ENCODE results near the gene INTS1. TPM values are rescaled to one million over a fixed set of nuclear protein-coding genes. Genes with fewer than 3 reads are reported as not detected.

The INTS1 gene
- total and polyA plus RNA-seq, 11 donors: 35.5 to 67.4 (median 45.3) TPM

GRCh38 chr7:1457949-1458682, 46.1 kb downstream of the INTS1 start:
- no peaks in the 10 kb centered on the region for H3K36me3 ChIP-seq
- H3K9me3 ChIP-seq: no peaks in the 10 kb centered on the region
- no peak for TF ChIP-seq POLR2A (IDR thresholded peaks at IDR 0.05)
- TF ChIP-seq, protein P1, sequence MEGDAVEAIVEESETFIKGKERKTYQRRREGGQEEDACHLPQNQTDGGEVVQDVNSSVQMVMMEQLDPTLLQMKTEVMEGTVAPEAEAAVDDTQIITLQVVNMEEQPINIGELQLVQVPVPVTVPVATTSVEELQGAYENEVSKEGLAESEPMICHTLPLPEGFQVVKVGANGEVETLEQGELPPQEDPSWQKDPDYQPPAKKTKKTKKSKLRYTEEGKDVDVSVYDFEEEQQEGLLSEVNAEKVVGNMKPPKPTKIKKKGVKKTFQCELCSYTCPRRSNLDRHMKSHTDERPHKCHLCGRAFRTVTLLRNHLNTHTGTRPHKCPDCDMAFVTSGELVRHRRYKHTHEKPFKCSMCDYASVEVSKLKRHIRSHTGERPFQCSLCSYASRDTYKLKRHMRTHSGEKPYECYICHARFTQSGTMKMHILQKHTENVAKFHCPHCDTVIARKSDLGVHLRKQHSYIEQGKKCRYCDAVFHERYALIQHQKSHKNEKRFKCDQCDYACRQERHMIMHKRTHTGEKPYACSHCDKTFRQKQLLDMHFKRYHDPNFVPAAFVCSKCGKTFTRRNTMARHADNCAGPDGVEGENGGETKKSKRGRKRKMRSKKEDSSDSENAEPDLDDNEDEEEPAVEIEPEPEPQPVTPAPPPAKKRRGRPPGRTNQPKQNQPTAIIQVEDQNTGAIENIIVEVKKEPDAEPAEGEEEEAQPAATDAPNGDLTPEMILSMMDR (IDR thresholded peaks at IDR 0.05): no peak
- ATAC-seq: no peak
- WGBS, 4 donors: 43 to 62% (median 55%) methylated on average over 9 to 23 of the region's 23 CpGs
- H3K4me1 ChIP-seq: peaks cover 3 to 82% (median 55%) of the 10 kb centered on the region in 12 donors
- no peak for DNase-seq
- intact Hi-C loops (cut with DNase I): no loop called here
- no peaks in the 10 kb centered on the region for H3K27me3 ChIP-seq
- H3K4me3 ChIP-seq: peak overlapping the region; percentile 52 to 97 (median 90)
- peak overlapping the region in 11 of 12 donors; percentile 57 to 90 (median 83) for H3K27ac ChIP-seq

- 69 to 89% (median 84%) methylated on average over 16 to 18 of the region's 18 CpGs for WGBS, 4 donors
- Histone ChIP-seq H3K27ac (peak overlapping the region in 1 of 12 donors; percentile 80), H3K36me3 (no peaks in the 10 kb centered on the region), H3K9me3 (no peaks in the 10 kb centered on the region), H3K4me3 (peak overlapping the region in 9 of 12 donors; percentile 8 to 97 (median 89)), H3K4me1 (peaks cover 3 to 75% (median 57%) of the 10 kb centered on the region in 12 donors), H3K27me3 (no peaks in the 10 kb centered on the region)
- intact Hi-C loops (cut with DNase I): no loop called here
- ATAC-seq: no peak
- TF ChIP-seq, protein P1 (IDR thresholded peaks at IDR 0.05): no peak
- no peak for TF ChIP-seq POLR2A (IDR thresholded peaks at IDR 0.05)
- no peak for DNase-seq
Measured at GRCh38 chr7:1457059-1457948, 46.9 kb downstream of the INTS1 start.

DNA sequence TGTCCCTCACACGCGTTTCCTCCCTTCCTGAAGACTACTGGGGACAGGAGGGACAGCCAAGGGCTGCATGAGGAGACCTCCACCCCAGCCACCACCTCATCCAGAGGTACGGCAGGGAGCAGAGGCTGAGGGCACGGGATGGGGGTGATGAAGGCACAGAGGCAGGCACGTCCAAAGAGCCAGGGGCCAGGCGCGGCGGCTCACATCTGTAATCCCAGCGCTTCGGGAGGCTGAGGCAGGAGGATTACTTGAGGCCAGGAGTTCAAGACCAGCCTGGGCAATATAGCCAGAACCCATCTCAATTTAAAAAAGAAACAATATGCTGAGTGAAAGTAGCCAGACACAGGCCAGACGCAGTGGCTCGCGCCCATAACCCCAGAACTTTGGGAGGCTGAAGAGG, 48.2 kb downstream of the INTS1 start:
- no peaks in the 10 kb centered on the region for H3K27me3 ChIP-seq
- peaks cover 3 to 69% (median 50%) of the 10 kb centered on the region in 12 donors for H3K4me1 ChIP-seq
- H3K27ac ChIP-seq: peak overlapping the region in 9 of 12 donors; percentile 35 to 86 (median 74)
- ATAC-seq (no peak), DNase-seq (no peak)
- TF ChIP-seq POLR2A (IDR thresholded peaks at IDR 0.05): no peak
- TF ChIP-seq, protein P1 (IDR thresholded peaks at IDR 0.05): no peak
- H3K9me3 ChIP-seq: no peaks in the 10 kb centered on the region
- WGBS, 4 donors: 82 to 87% (median 85%) methylated on average over 13 of the region's 13 CpGs
- H3K36me3 ChIP-seq: no peaks in the 10 kb centered on the region
- intact Hi-C loops (cut with DNase I): no loop called here
- peak overlapping the region in 3 of 12 donors; percentile 10 to 45 (median 26) for H3K4me3 ChIP-seq

Data from heart left ventricle (tissue), 16 donors.